Keratinocyte (primary cell): ENCODE measurements around the gene CTAGE9.

ENCODE experiments used
- CTCF ChIP-seq, 3 experiments: IDR thresholded peaks in 1 of 3; conservative IDR thresholded peaks in 1 of 3; optimal IDR thresholded peaks in 1 of 3; 2 replicates in 2 of 3; 3 replicates in 1 of 3; pipeline versions ENCODE3 to v1.5.1; 2011; ENCODE audit warnings: low read length in 3 of 3, mild to moderate bottlenecking in 3 of 3, moderate library complexity in 2 of 3, control low read depth in 1 of 3, inconsistent platforms in 1 of 3; ENCODE audit not compliant: insufficient read depth in 2 of 3; ENCODE audit errors: extremely low read depth in 1 of 3
- EZH2 ChIP-seq: IDR thresholded peaks from one replicate; pipeline ENCODE4 v1.6.1; 2012; ENCODE audit warnings: inconsistent platforms, mild to moderate bottlenecking, low read length, moderate library complexity

GRCh38 chr6:131745476-131745875 is 34.7 kb upstream of the CTAGE9 start:
- TF ChIP-seq CTCF (optimal IDR thresholded peaks at IDR 0.05 in 1 of 3, IDR thresholded peaks at IDR 0.05 in 1 of 3, conservative IDR thresholded peaks at IDR 0.05 in 1 of 3; ENCODE audit: extremely low read depth in 1 of 3, insufficient read depth in 2 of 3, low read length in 3 of 3) (no peak), EZH2 (no peak)
